Esophagus muscularis mucosa (tissue), 4 donors: ENCODE results near the gene CD101. TPM values are rescaled to one million over a fixed set of nuclear protein-coding genes. Genes with fewer than 3 reads are reported as not detected.

Experiments
- DNase-seq: peaks from one replicate; pipeline ENCODE4 v3.0.0-alpha.2; 2017; ENCODE audit errors: extremely low spot score
- H3K27ac ChIP-seq, 4 donors: fragments of 200-600 bp; sonication (generic); replicated peaks in 1 of 4; 1 replicate in 3 of 4; 2 replicates in 1 of 4; pipeline ENCODE4 v1.5.1; 2016 to 2019; ENCODE audit warnings: mild to moderate bottlenecking in 1 of 4
- H3K27me3 ChIP-seq, 4 donors: fragments of 200-600 bp; sonication (generic); one replicate each; pipeline versions ENCODE4 v1.5.1 to v1.6.0; 2016 to 2019
- H3K36me3 ChIP-seq, 4 donors: fragments of 200-600 bp; sonication (generic); one replicate each; pipeline ENCODE4 v1.5.1; 2016 to 2019
- H3K4me1 ChIP-seq, 4 donors: fragments of 200-600 bp; sonication (generic); one replicate each; pipeline ENCODE4 v1.5.1; 2016 to 2019
- H3K4me3 ChIP-seq, 4 donors: fragments of 200-600 bp; sonication (generic); 1 replicate in 2 of 4; 2 replicates in 2 of 4; pipeline ENCODE4 v1.5.1; 2016 to 2019; ENCODE audit warnings: mild to moderate bottlenecking in 4 of 4, moderate library complexity in 1 of 4
- H3K9me3 ChIP-seq, 4 donors: fragments of 200-600 bp; sonication (generic); 1 replicate in 3 of 4; 2 replicates in 1 of 4; pipeline ENCODE4 v1.5.1; 2016 to 2019
- CTCF ChIP-seq, 3 experiments: fragments of 200-600 bp in 2 of 3; fragments of 450-650 bp in 1 of 3; sonication (generic) in 2 of 3; IDR thresholded peaks; one replicate each; pipeline ENCODE4 v1.5.1; 2017 to 2019; ENCODE audit warnings: antibody characterized with exemption in 3 of 3, mild to moderate bottlenecking in 2 of 3, moderate library complexity in 1 of 3
- EP300 ChIP-seq: sonication (generic); formaldehyde crosslinking; IDR thresholded peaks from one replicate; pipeline ENCODE4 v1.6.1; 2017; ENCODE audit warnings: antibody characterized with exemption
- POLR2A ChIP-seq: fragments of 450-650 bp; IDR thresholded peaks from one replicate; pipeline ENCODE4 v1.6.1; 2017; ENCODE audit warnings: antibody characterized with exemption, moderate library complexity, mild to moderate bottlenecking, low read depth
- POLR2AphosphoS5 ChIP-seq, 2 donors: sonication (generic); formaldehyde crosslinking; IDR thresholded peaks; one replicate each; pipeline ENCODE4 v1.6.1; 2017; ENCODE audit warnings: antibody characterized with exemption in 2 of 2
- WGBS: methylation state at CpG from one replicate; pipeline ENCODE4 v1.1.5; 2018; 5-methylcytosine and 5-hydroxymethylcytosine counted together
- intact Hi-C: fragments of 100-400 bp; cut with DNase I; formaldehyde crosslinking; loops from one replicate; pipeline ENCODE4 v1.15.1; 2023
- total RNA-seq, 4 donors: library from RNA; depleted of rRNA; stranded (reverse); fragments of >200 nt; gene quantifications; one replicate each; pipeline versions ENCODE4 v1.1.0 to v1.2.1, GENCODE V29; 2016

CD101 gene
- total RNA-seq, 4 donors from 2014 or later: 0.26 to 1.5 (median 0.87) TPM

GRCh38 chr1:117020526-117021156 is 19.1 kb downstream of the CD101 start:
- intact Hi-C loops: no loop called here

GRCh38 chr1:117022114-117022513 is 20.6 kb downstream of the CD101 start:
- peak; percentile 2 for DNase-seq
- H3K36me3 ChIP-seq: no peaks in the 10 kb centered on the region
- 82% methylated on average over 3 of the region's 3 CpGs for WGBS
- intact Hi-C loops: no loop called here
- peaks cover 0 to 4% (median 0%) of the 10 kb centered on the region in 4 donors for H3K4me1 ChIP-seq
- TF ChIP-seq POLR2AphosphoS5 (IDR thresholded peaks at IDR 0.05): no peak
- TF ChIP-seq EP300: no peak
- no peak for TF ChIP-seq POLR2A
- TF ChIP-seq CTCF (IDR thresholded peaks at IDR 0.05): no peak
- H3K9me3 ChIP-seq: no peaks in the 10 kb centered on the region
- H3K27me3 ChIP-seq: no peaks in the 10 kb centered on the region
- H3K27ac ChIP-seq: no peak overlapping the region
- no peak overlapping the region for H3K4me3 ChIP-seq

More at GRCh38 chr1:117020526-117021156, 19.1 kb downstream of the CD101 start:
- H3K27me3 ChIP-seq: no peaks in the 10 kb centered on the region
- TF ChIP-seq POLR2AphosphoS5 (IDR thresholded peaks at IDR 0.05) (no peak), POLR2A (no peak), EP300 (no peak), CTCF (IDR thresholded peaks at IDR 0.05) (no peak)
- no peaks in the 10 kb centered on the region for H3K9me3 ChIP-seq
- H3K4me3 ChIP-seq: no peak overlapping the region
- H3K36me3 ChIP-seq: no peaks in the 10 kb centered on the region
- WGBS: 62% methylated on average over 1 of the region's 1 CpG
- DNase-seq: peak; percentile 66
- no peak overlapping the region for H3K27ac ChIP-seq
- H3K4me1 ChIP-seq: no peaks in the 10 kb centered on the region

- H3K27ac ChIP-seq: no peak overlapping the region
These were observed 24.0 kb downstream of the CD101 start for GRCh38 chr1:117025568-117025967.

GRCh38 chr1:117026361-117026760 is 24.8 kb downstream of the CD101 start:
- Histone ChIP-seq H3K27me3 (no peaks in the 10 kb centered on the region), H3K36me3 (no peaks in the 10 kb centered on the region), H3K4me1 (peaks cover 0 to 4% (median 0%) of the 10 kb centered on the region in 4 donors), H3K4me3 (no peak overlapping the region), H3K9me3 (no peaks in the 10 kb centered on the region), H3K27ac (no peak overlapping the region)
- DNase-seq: no peak
- intact Hi-C loops: no loop called here
- 55% methylated on average over 6 of the region's 6 CpGs for WGBS
- TF ChIP-seq POLR2A (no peak), CTCF (IDR thresholded peaks at IDR 0.05) (no peak), EP300 (no peak), POLR2AphosphoS5 (IDR thresholded peaks at IDR 0.05) (no peak)

More at GRCh38 chr1:117025568-117025967, 24.0 kb downstream of the CD101 start:
- Histone ChIP-seq H3K4me3 (no peak overlapping the region), H3K9me3 (no peaks in the 10 kb centered on the region), H3K4me1 (peaks cover 0 to 4% (median 0%) of the 10 kb centered on the region in 4 donors), H3K27me3 (no peaks in the 10 kb centered on the region), H3K36me3 (no peaks in the 10 kb centered on the region)
- TF ChIP-seq CTCF (IDR thresholded peaks at IDR 0.05) (no peak), EP300 (no peak), POLR2AphosphoS5 (IDR thresholded peaks at IDR 0.05) (no peak), POLR2A (no peak)
- intact Hi-C loops: no loop called here
- peak; percentile 66 for DNase-seq
- WGBS: 95% methylated on average over 7 of the region's 7 CpGs

- DNase-seq: no peak
These were observed 28.1 kb downstream of the CD101 start for GRCh38 chr1:117029685-117030084.

More at GRCh38 chr1:117029685-117030084, 28.1 kb downstream of the CD101 start:
- WGBS: 97% methylated on average over 1 of the region's 1 CpG
- intact Hi-C loops: no loop called here
- Histone ChIP-seq H3K27ac (no peak overlapping the region), H3K4me1 (peaks cover 0 to 4% (median 0%) of the 10 kb centered on the region in 4 donors), H3K9me3 (no peaks in the 10 kb centered on the region), H3K27me3 (no peaks in the 10 kb centered on the region), H3K36me3 (no peaks in the 10 kb centered on the region), H3K4me3 (no peak overlapping the region)
- TF ChIP-seq EP300: no peak
- TF ChIP-seq POLR2A: no peak
- no peak for TF ChIP-seq CTCF (IDR thresholded peaks at IDR 0.05)
- TF ChIP-seq POLR2AphosphoS5 (IDR thresholded peaks at IDR 0.05): no peak
